ENCODE data around the gene NEDD8.

The NEDD8 gene

GRCh38 chr14:24179961-24180796 is 52.0 kb downstream of the NEDD8 start:
- DNase-seq (ENCODE audit: low read depth in 2 of 2): no peak

GRCh38 chr14:24179294-24179960 is 52.7 kb downstream of the NEDD8 start:
- no peak for DNase-seq (ENCODE audit: low read depth in 2 of 2)

- no peak for DNase-seq (ENCODE audit: low read depth in 2 of 2)
Measured at GRCh38 chr14:24178399-24179178, 53.6 kb downstream of the NEDD8 start.

- DNase-seq (ENCODE audit: low read depth in 2 of 2): no peak
Measured at GRCh38 chr14:24177891-24178290, 54.3 kb downstream of the NEDD8 start.

GRCh38 chr14:24177041-24177825 is 54.9 kb downstream of the NEDD8 start:
- DNase-seq (ENCODE audit: low read depth in 2 of 2): no peak

GRCh38 chr14:24176599-24176998 is 55.6 kb downstream of the NEDD8 start:
- DNase-seq (ENCODE audit: low read depth in 2 of 2): no peak

- no peak for DNase-seq (ENCODE audit: low read depth in 2 of 2)
Measured at GRCh38 chr14:24172871-24173281, 59.3 kb downstream of the NEDD8 start.

- DNase-seq (ENCODE audit: low read depth in 2 of 2): no peak
Measured at GRCh38 chr14:24172261-24172860, 59.8 kb downstream of the NEDD8 start.

- peak; percentile 41 to 53 for DNase-seq (ENCODE audit: low read depth in 2 of 2)
Measured at GRCh38 chr14:24171422-24172260, 60.5 kb downstream of the NEDD8 start, which contains the start of gene REC8. TSS of gene REC8 (plus strand) at chr14:24172080. CDS start at chr14:24172553, 473 bp downstream.

- DNase-seq (ENCODE audit: low read depth in 2 of 2): no peak
Measured at GRCh38 chr14:24167469-24168114, 64.6 kb downstream of the NEDD8 start.

Measured in stimulated activated CD4-positive, alpha-beta T cell treated with anti-CD3 and anti-CD28 coated beads, Interleukin-12 subunit alpha, Interleukin-12 subunit beta, amount 100 ng/mL, for 24 hours (primary cell).